Mesendoderm (in vitro differentiated cells): Measurements from ENCODE around the gene FZD10.

ENCODE experiments used
- DNase-seq: peaks from one replicate; pipeline ENCODE4 v3.0.0; 2013
- H2AK5ac ChIP-seq: 2 replicates; pipeline ENCODE4 v1.6.1; 2013; ENCODE audit warnings: low read length, inconsistent platforms
- H2BK120ac ChIP-seq: 2 replicates; pipeline ENCODE4 v1.6.1; 2013; ENCODE audit warnings: low read depth, mild to moderate bottlenecking, low read length, moderate library complexity, mixed read lengths
- H2BK15ac ChIP-seq: replicated peaks from 2 replicates; pipeline ENCODE4 v1.6.1; 2013; ENCODE audit warnings: low read depth, mild to moderate bottlenecking, moderate library complexity
- H2BK5ac ChIP-seq: 2 replicates; pipeline ENCODE4 v1.6.1; 2013; ENCODE audit warnings: low read length, inconsistent platforms
- H3K18ac ChIP-seq: 2 replicates; pipeline ENCODE4 v1.6.1; 2013; ENCODE audit warnings: mild to moderate bottlenecking, low read length, mixed read lengths
- H3K23ac ChIP-seq: one replicate; pipeline ENCODE4 v1.6.1; 2013; ENCODE audit warnings: low read length
- H3K27ac ChIP-seq: 2 replicates; pipeline ENCODE4 v1.5.1; 2013; ENCODE audit warnings: low read depth, mild to moderate bottlenecking, inconsistent platforms, low read length, moderate library complexity
- H3K27me3 ChIP-seq: 2 replicates; pipeline ENCODE4 v1.6.1; 2013; ENCODE audit warnings: low read length, control low read depth, mild to moderate bottlenecking, inconsistent platforms; ENCODE audit not compliant: insufficient read depth, poor library complexity
- H3K36me3 ChIP-seq: 2 replicates; pipeline ENCODE4 v1.6.1; 2013; ENCODE audit warnings: low read length, inconsistent platforms; ENCODE audit not compliant: control insufficient read depth, insufficient read depth
- H3K4ac ChIP-seq: one replicate; pipeline ENCODE4 v1.6.1; 2013; ENCODE audit warnings: low read depth, mild to moderate bottlenecking, low read length, moderate library complexity
- H3K4me1 ChIP-seq: 2 replicates; pipeline ENCODE4 v1.6.1; 2013; ENCODE audit warnings: low read depth, low read length, inconsistent platforms; ENCODE audit not compliant: control insufficient read depth
- H3K4me2 ChIP-seq: 2 replicates; pipeline ENCODE4 v1.6.1; 2013; ENCODE audit warnings: low read length
- H3K4me3 ChIP-seq: 2 replicates; pipeline ENCODE4 v1.5.1; 2013; ENCODE audit warnings: mild to moderate bottlenecking, low read length
- H3K56ac ChIP-seq: one replicate; pipeline ENCODE4 v1.6.1; 2013; ENCODE audit warnings: low read length
- H3K79me1 ChIP-seq: 2 replicates; pipeline ENCODE4 v1.6.1; 2013; ENCODE audit warnings: low read length, inconsistent platforms
- H3K79me2 ChIP-seq: 2 replicates; pipeline ENCODE4 v1.6.1; 2013; ENCODE audit warnings: mild to moderate bottlenecking, low read length; ENCODE audit not compliant: control insufficient read depth, insufficient read depth
- H3K9ac ChIP-seq: 2 replicates; pipeline ENCODE4 v1.6.1; 2013; ENCODE audit warnings: low read length, inconsistent platforms
- H4K5ac ChIP-seq: one replicate; pipeline ENCODE4 v1.6.1; 2013; ENCODE audit warnings: low read length
- H4K8ac ChIP-seq: one replicate; pipeline ENCODE4 v1.6.1; 2013; ENCODE audit warnings: low read depth, mild to moderate bottlenecking, control low read depth, low read length, moderate library complexity
- WGBS: extraction: QIAGEN DNeasy Blood & Tissue Kit; methylation state at CpG from one replicate; pipeline ENCODE4 v1.1.7; 2013; ENCODE audit warnings: low lambda C conversion rate, missing lambda C conversion rate; ENCODE audit not compliant: insufficient coverage; ENCODE audit errors: extremely low coverage; 5-methylcytosine and 5-hydroxymethylcytosine counted together

FZD10 gene

GRCh38 chr12:130156652-130157275, 5.5 kb upstream of the FZD10 start:
- Histone ChIP-seq H2BK5ac (no peak overlapping the region), H3K23ac (no peak overlapping the region), H3K27me3 (peaks cover 21% of the 10 kb centered on the region), H3K4me2 (no peak overlapping the region), H2BK120ac (no peak overlapping the region), H3K4me1 (peaks cover 4% of the 10 kb centered on the region), H4K5ac (no peak overlapping the region), H3K56ac (no peak overlapping the region), H3K4me3 (no peak overlapping the region), H2AK5ac (no peak overlapping the region), H3K18ac (no peak overlapping the region), H3K36me3 (no peaks in the 10 kb centered on the region), H4K8ac (no peak overlapping the region), H3K27ac (no peak overlapping the region), H2BK15ac (no peak overlapping the region), H3K79me2 (no peaks in the 10 kb centered on the region), H3K79me1 (no peaks in the 10 kb centered on the region), H3K4ac (no peak overlapping the region), H3K9ac (no peak overlapping the region)
- no CpG with 5 or more reads among the region's 13 CpGs for WGBS
- DNase-seq, result no peak

GRCh38 chr12:130157998-130158753, 4.1 kb upstream of the FZD10 start:
- H3K18ac ChIP-seq, result no peak overlapping the region
- H4K8ac ChIP-seq, result no peak overlapping the region
- H2BK15ac ChIP-seq, result no peak overlapping the region
- no peak overlapping the region for H3K4ac ChIP-seq
- no CpG with 5 or more reads among the region's 15 CpGs for WGBS
- no peak overlapping the region for H3K56ac ChIP-seq
- DNase-seq, result no peak
- H3K79me1 ChIP-seq, result no peaks in the 10 kb centered on the region
- H2BK5ac ChIP-seq, result no peak overlapping the region
- no peak overlapping the region for H3K23ac ChIP-seq
- no peak overlapping the region for H3K9ac ChIP-seq
- no peak overlapping the region for H2BK120ac ChIP-seq
- H2AK5ac ChIP-seq, result no peak overlapping the region
- H3K4me3 ChIP-seq, result no peak overlapping the region
- no peak overlapping the region for H3K4me2 ChIP-seq
- no peak overlapping the region for H3K27ac ChIP-seq
- no peaks in the 10 kb centered on the region for H3K79me2 ChIP-seq
- H3K4me1 ChIP-seq, result peaks cover 4% of the 10 kb centered on the region
- H3K27me3 ChIP-seq, result peaks cover 22% of the 10 kb centered on the region
- H4K5ac ChIP-seq, result no peak overlapping the region
- H3K36me3 ChIP-seq, result no peaks in the 10 kb centered on the region

- Histone ChIP-seq H4K5ac (no peak overlapping the region), H3K18ac (no peak overlapping the region), H3K27ac (no peak overlapping the region), H3K4me1 (peaks cover 4% of the 10 kb centered on the region), H3K4me3 (no peak overlapping the region), H3K36me3 (no peaks in the 10 kb centered on the region), H2BK5ac (no peak overlapping the region), H3K9ac (no peak overlapping the region), H2AK5ac (no peak overlapping the region), H3K27me3 (peaks cover 28% of the 10 kb centered on the region), H2BK120ac (no peak overlapping the region), H3K56ac (no peak overlapping the region), H3K79me1 (no peaks in the 10 kb centered on the region), H2BK15ac (no peak overlapping the region), H3K4me2 (no peak overlapping the region), H4K8ac (no peak overlapping the region), H3K4ac (no peak overlapping the region), H3K23ac (no peak overlapping the region), H3K79me2 (no peaks in the 10 kb centered on the region)
- no CpG with 5 or more reads among the region's 7 CpGs for WGBS
- DNase-seq, result no peak
Measured at GRCh38 chr12:130158754-130159059, 3.6 kb upstream of the FZD10 start.

DNA sequence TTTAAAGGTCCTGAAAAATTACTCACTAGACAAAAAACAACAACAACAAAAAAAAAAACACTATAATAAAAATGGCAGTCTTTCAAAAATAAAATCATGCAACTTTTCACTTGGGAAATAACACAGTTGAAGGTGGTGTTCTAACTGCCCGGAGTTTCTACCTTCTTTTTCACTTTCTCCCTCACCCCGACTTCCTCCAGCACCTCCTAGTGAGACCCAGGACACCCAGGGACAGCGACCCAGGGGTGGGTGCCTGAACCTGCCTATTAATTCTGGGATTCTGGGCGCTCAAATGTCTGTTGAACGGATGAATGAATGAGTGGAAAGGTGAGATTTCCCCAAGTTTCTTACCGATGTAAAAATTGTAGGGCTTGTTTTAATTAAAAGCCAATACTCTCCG, 2.0 kb upstream of the FZD10 start:
- Histone ChIP-seq H3K23ac (no peak overlapping the region), H3K4me1 (peaks cover 4% of the 10 kb centered on the region), H3K56ac (no peak overlapping the region), H4K8ac (no peak overlapping the region), H2AK5ac (no peak overlapping the region), H3K4me2 (no peak overlapping the region), H2BK15ac (no peak overlapping the region), H3K27me3 (peaks cover 41% of the 10 kb centered on the region), H3K4ac (no peak overlapping the region), H2BK120ac (no peak overlapping the region), H2BK5ac (no peak overlapping the region), H3K4me3 (no peak overlapping the region), H3K9ac (no peak overlapping the region), H3K79me2 (no peaks in the 10 kb centered on the region), H3K18ac (no peak overlapping the region), H4K5ac (no peak overlapping the region), H3K27ac (no peak overlapping the region), H3K79me1 (no peaks in the 10 kb centered on the region), H3K36me3 (no peaks in the 10 kb centered on the region)
- no peak for DNase-seq
- WGBS, result no CpG with 5 or more reads among the region's 7 CpGs

- Histone ChIP-seq H3K79me1 (no peaks in the 10 kb centered on the region), H4K5ac (no peak overlapping the region), H4K8ac (no peak overlapping the region), H3K4me3 (no peak overlapping the region), H3K23ac (no peak overlapping the region), H2BK15ac (no peak overlapping the region), H2BK5ac (no peak overlapping the region), H2AK5ac (no peak overlapping the region), H3K36me3 (no peaks in the 10 kb centered on the region), H3K4ac (no peak overlapping the region), H3K27ac (no peak overlapping the region), H3K4me2 (peak overlapping the region; percentile 36), H3K9ac (peak overlapping the region; percentile 32), H2BK120ac (no peak overlapping the region), H3K18ac (no peak overlapping the region), H3K4me1 (peaks cover 4% of the 10 kb centered on the region), H3K27me3 (peaks cover 45% of the 10 kb centered on the region), H3K56ac (peak overlapping the region; percentile 25), H3K79me2 (no peaks in the 10 kb centered on the region)
- no CpG with 5 or more reads among the region's 44 CpGs for WGBS
- no peak for DNase-seq
Measured at GRCh38 chr12:130160711-130161231, 1.5 kb upstream of the FZD10 start.
